ENCODE results near the gene SLC38A5. TPM values are rescaled to one million over a fixed set of nuclear protein-coding genes. Genes with fewer than 3 reads are reported as not detected.

SLC38A5 gene
- total RNA-seq, 1 experiment from 2014 or later: 50.6 TPM

DNA sequence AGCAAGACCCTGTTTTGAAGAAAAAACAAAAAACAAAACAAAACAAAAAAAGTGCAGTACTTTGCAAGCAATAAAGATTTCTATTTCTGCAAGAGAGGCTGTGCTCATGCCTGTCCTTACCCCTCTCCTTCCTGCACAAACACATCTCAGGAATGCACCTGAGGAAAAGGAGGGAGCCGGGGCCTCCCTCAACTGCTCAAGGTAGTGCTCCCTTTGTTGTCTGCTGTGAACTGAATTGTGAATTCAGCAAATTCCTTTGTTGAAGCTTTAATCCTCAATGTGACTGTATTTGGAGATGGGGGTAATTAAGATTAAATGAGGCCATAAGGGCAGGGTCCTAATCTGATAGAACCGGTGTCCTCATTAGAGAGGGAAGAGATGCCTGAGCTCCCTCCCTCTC, 19.8 kb upstream of the SLC38A5 start:
- Mint-ChIP-seq H3K4me1 (no peaks in the 10 kb centered on the region), H3K4me3 (no peak overlapping the region), H3K27me3 (ENCODE audit: low read depth) (no peaks in the 10 kb centered on the region), H3K27ac (no peak overlapping the region), H3K36me3 (no peaks in the 10 kb centered on the region), H3K9me3 (no peaks in the 10 kb centered on the region)
- ATAC-seq (no peak), DNase-seq (ENCODE audit: low spot score) (no peak)
- TF ChIP-seq, protein P1, sequence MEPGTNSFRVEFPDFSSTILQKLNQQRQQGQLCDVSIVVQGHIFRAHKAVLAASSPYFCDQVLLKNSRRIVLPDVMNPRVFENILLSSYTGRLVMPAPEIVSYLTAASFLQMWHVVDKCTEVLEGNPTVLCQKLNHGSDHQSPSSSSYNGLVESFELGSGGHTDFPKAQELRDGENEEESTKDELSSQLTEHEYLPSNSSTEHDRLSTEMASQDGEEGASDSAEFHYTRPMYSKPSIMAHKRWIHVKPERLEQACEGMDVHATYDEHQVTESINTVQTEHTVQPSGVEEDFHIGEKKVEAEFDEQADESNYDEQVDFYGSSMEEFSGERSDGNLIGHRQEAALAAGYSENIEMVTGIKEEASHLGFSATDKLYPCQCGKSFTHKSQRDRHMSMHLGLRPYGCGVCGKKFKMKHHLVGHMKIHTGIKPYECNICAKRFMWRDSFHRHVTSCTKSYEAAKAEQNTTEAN (CRISPR knock-in tag; IDR thresholded peaks at IDR 0.05): no peak
- TF ChIP-seq ZNF423 (CRISPR knock-in tag; IDR thresholded peaks at IDR 0.05): no peak
- TF ChIP-seq, protein P2, sequence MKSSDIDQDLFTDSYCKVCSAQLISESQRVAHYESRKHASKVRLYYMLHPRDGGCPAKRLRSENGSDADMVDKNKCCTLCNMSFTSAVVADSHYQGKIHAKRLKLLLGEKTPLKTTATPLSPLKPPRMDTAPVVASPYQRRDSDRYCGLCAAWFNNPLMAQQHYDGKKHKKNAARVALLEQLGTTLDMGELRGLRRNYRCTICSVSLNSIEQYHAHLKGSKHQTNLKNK (CRISPR knock-in tag; IDR thresholded peaks at IDR 0.05): no peak
- ChIA-PET POLR2A (no interaction called here), CTCF (no interaction called here)

DNA sequence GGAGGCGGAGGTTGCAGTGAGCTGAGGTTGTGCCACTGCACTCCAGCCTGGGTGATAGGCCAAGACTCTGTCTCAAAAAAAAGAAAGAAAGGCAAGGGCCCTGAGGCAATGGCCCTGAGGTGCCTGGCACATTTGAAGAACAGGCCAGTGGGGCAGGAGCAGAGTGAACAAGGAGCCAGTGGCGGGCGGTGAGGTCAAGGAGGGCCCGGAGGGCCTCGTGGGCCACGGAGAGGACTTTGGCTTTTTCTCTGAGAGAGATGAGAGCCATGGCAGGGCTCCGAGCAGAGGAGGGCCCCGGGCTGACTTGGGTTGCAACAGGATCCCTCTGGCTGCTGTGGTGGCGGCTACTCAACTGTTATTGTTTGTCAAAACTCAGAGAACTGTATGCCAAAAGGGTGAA, 19.2 kb upstream of the SLC38A5 start:
- H3K4me1 Mint-ChIP-seq: no peaks in the 10 kb centered on the region
- no peak overlapping the region for H3K27ac Mint-ChIP-seq
- no peak for DNase-seq (ENCODE audit: low spot score)
- no peak overlapping the region for H3K4me3 Mint-ChIP-seq
- ATAC-seq: no peak
- no peak for TF ChIP-seq ZNF138 (CRISPR knock-in tag; conservative IDR thresholded peaks at IDR 0.05)
- no peak for TF ChIP-seq NFYB (CRISPR knock-in tag; conservative IDR thresholded peaks at IDR 0.05; ENCODE audit: low read depth)
- TF ChIP-seq ZNF263 (CRISPR knock-in tag; IDR thresholded peaks at IDR 0.05; ENCODE audit: low read depth): no peak
- TF ChIP-seq, protein P3, sequence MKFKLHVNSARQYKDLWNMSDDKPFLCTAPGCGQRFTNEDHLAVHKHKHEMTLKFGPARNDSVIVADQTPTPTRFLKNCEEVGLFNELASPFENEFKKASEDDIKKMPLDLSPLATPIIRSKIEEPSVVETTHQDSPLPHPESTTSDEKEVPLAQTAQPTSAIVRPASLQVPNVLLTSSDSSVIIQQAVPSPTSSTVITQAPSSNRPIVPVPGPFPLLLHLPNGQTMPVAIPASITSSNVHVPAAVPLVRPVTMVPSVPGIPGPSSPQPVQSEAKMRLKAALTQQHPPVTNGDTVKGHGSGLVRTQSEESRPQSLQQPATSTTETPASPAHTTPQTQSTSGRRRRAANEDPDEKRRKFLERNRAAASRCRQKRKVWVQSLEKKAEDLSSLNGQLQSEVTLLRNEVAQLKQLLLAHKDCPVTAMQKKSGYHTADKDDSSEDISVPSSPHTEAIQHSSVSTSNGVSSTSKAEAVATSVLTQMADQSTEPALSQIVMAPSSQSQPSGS (CRISPR knock-in tag; IDR thresholded peaks at IDR 0.05; ENCODE audit: borderline replicate concordance, low read depth): no peak
- H3K27me3 Mint-ChIP-seq (ENCODE audit: low read depth): no peaks in the 10 kb centered on the region
- no peaks in the 10 kb centered on the region for H3K36me3 Mint-ChIP-seq
- H3K9me3 Mint-ChIP-seq: no peaks in the 10 kb centered on the region
- ChIA-PET POLR2A (no interaction called here), CTCF (no interaction called here)

DNA sequence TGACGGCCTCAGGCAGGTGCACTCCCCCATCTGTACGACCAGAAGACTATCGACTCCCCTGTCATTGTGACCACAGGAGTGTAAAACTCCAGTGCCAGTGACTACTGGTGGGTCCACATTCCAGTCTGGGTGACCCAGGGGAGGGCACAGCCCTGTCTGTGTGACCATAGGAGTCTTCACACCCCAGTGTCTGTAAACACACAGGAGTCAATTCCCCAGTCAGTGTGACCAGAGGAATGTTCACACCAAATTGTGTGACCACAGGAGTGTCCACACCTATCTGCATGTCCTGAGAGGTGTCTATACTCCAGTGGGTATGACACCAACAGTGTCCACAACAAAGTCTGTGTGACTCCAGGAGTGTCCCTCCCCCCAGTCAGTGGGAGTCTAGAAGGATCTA, 18.0 kb upstream of the SLC38A5 start:
- ATAC-seq (no peak), DNase-seq (ENCODE audit: low spot score) (no peak)
- H3K9me3 Mint-ChIP-seq: no peaks in the 10 kb centered on the region
- peaks cover 5% of the 10 kb centered on the region; the same call in 1 of the 2 replicates for H3K36me3 Mint-ChIP-seq
- CTCF ChIA-PET: no interaction called here
- H3K4me3 Mint-ChIP-seq: no peak overlapping the region
- no peaks in the 10 kb centered on the region for H3K4me1 Mint-ChIP-seq
- POLR2A ChIA-PET: no interaction called here
- no peak overlapping the region for H3K27ac Mint-ChIP-seq
- no peaks in the 10 kb centered on the region for H3K27me3 Mint-ChIP-seq (ENCODE audit: low read depth)
- TF ChIP-seq, protein P4, sequence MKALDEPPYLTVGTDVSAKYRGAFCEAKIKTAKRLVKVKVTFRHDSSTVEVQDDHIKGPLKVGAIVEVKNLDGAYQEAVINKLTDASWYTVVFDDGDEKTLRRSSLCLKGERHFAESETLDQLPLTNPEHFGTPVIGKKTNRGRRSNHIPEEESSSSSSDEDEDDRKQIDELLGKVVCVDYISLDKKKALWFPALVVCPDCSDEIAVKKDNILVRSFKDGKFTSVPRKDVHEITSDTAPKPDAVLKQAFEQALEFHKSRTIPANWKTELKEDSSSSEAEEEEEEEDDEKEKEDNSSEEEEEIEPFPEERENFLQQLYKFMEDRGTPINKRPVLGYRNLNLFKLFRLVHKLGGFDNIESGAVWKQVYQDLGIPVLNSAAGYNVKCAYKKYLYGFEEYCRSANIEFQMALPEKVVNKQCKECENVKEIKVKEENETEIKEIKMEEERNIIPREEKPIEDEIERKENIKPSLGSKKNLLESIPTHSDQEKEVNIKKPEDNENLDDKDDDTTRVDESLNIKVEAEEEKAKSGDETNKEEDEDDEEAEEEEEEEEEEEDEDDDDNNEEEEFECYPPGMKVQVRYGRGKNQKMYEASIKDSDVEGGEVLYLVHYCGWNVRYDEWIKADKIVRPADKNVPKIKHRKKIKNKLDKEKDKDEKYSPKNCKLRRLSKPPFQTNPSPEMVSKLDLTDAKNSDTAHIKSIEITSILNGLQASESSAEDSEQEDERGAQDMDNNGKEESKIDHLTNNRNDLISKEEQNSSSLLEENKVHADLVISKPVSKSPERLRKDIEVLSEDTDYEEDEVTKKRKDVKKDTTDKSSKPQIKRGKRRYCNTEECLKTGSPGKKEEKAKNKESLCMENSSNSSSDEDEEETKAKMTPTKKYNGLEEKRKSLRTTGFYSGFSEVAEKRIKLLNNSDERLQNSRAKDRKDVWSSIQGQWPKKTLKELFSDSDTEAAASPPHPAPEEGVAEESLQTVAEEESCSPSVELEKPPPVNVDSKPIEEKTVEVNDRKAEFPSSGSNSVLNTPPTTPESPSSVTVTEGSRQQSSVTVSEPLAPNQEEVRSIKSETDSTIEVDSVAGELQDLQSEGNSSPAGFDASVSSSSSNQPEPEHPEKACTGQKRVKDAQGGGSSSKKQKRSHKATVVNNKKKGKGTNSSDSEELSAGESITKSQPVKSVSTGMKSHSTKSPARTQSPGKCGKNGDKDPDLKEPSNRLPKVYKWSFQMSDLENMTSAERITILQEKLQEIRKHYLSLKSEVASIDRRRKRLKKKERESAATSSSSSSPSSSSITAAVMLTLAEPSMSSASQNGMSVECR (CRISPR knock-in tag; IDR thresholded peaks at IDR 0.05; ENCODE audit: borderline replicate concordance): no peak
- TF ChIP-seq, protein P5, sequence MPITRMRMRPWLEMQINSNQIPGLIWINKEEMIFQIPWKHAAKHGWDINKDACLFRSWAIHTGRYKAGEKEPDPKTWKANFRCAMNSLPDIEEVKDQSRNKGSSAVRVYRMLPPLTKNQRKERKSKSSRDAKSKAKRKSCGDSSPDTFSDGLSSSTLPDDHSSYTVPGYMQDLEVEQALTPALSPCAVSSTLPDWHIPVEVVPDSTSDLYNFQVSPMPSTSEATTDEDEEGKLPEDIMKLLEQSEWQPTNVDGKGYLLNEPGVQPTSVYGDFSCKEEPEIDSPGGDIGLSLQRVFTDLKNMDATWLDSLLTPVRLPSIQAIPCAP (CRISPR knock-in tag; IDR thresholded peaks at IDR 0.05): no peak
- TF ChIP-seq ELF4 (CRISPR knock-in tag; IDR thresholded peaks at IDR 0.05; ENCODE audit: low read depth): no peak
- TF ChIP-seq, protein P6, sequence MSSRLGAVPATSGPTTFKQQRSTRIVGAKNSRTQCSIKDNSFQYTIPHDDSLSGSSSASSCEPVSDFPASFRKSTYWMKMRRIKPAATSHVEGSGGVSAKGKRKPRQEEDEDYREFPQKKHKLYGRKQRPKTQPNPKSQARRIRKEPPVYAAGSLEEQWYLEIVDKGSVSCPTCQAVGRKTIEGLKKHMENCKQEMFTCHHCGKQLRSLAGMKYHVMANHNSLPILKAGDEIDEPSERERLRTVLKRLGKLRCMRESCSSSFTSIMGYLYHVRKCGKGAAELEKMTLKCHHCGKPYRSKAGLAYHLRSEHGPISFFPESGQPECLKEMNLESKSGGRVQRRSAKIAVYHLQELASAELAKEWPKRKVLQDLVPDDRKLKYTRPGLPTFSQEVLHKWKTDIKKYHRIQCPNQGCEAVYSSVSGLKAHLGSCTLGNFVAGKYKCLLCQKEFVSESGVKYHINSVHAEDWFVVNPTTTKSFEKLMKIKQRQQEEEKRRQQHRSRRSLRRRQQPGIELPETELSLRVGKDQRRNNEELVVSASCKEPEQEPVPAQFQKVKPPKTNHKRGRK (CRISPR knock-in tag; IDR thresholded peaks at IDR 0.05; ENCODE audit: borderline replicate concordance): no peak
- TF ChIP-seq, protein P7, sequence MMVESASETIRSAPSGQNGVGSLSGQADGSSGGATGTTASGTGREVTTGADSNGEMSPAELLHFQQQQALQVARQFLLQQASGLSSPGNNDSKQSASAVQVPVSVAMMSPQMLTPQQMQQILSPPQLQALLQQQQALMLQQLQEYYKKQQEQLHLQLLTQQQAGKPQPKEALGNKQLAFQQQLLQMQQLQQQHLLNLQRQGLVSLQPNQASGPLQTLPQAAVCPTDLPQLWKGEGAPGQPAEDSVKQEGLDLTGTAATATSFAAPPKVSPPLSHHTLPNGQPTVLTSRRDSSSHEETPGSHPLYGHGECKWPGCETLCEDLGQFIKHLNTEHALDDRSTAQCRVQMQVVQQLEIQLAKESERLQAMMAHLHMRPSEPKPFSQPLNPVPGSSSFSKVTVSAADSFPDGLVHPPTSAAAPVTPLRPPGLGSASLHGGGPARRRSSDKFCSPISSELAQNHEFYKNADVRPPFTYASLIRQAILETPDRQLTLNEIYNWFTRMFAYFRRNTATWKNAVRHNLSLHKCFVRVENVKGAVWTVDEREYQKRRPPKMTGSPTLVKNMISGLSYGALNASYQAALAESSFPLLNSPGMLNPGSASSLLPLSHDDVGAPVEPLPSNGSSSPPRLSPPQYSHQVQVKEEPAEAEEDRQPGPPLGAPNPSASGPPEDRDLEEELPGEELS (CRISPR knock-in tag; IDR thresholded peaks at IDR 0.05): no peak
- no peak for TF ChIP-seq ZNF138 (CRISPR knock-in tag; conservative IDR thresholded peaks at IDR 0.05)
- no peak for TF ChIP-seq ZNF416 (CRISPR knock-in tag; IDR thresholded peaks at IDR 0.05)
- TF ChIP-seq, protein P8, sequence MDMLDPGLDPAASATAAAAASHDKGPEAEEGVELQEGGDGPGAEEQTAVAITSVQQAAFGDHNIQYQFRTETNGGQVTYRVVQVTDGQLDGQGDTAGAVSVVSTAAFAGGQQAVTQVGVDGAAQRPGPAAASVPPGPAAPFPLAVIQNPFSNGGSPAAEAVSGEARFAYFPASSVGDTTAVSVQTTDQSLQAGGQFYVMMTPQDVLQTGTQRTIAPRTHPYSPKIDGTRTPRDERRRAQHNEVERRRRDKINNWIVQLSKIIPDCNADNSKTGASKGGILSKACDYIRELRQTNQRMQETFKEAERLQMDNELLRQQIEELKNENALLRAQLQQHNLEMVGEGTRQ (CRISPR knock-in tag; IDR thresholded peaks at IDR 0.05): no peak
- TF ChIP-seq, protein P9, sequence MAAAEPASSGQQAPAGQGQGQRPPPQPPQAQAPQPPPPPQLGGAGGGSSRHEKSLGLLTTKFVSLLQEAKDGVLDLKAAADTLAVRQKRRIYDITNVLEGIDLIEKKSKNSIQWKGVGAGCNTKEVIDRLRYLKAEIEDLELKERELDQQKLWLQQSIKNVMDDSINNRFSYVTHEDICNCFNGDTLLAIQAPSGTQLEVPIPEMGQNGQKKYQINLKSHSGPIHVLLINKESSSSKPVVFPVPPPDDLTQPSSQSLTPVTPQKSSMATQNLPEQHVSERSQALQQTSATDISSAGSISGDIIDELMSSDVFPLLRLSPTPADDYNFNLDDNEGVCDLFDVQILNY (CRISPR knock-in tag; IDR thresholded peaks at IDR 0.05): no peak
- no peak for TF ChIP-seq CREM (CRISPR knock-in tag; IDR thresholded peaks at IDR 0.05)
